Stimulated activated effector memory CD8-positive, alpha-beta T cell treated with anti-CD3 and anti-CD28 coated beads, Interleukin-12 subunit alpha, Interleukin-12 subunit beta, amount 100 ng/mL, for 72 hours (primary cell): ENCODE data around the gene NEBL.

ENCODE experiments used
- ATAC-seq: fragments of 150-1000 bp; cut with Tn5 transposase; 2 replicates; pipeline ENCODE4 v1.10.0; 2021
- DNase-seq, 2 donors: peaks; one replicate each; pipeline ENCODE4 v3.0.0; 2021 to 2022; ENCODE audit warnings: low spot score in 2 of 2
- H3K27ac Mint-ChIP-seq: one replicate; pipeline ENCODE4 v1.8.0; 2022; ENCODE audit warnings: mild to moderate bottlenecking, mixed read lengths
- H3K36me3 Mint-ChIP-seq: one replicate; pipeline ENCODE4 v1.8.0; 2022; ENCODE audit warnings: mild to moderate bottlenecking, mixed read lengths
- H3K4me1 Mint-ChIP-seq: one replicate; pipeline ENCODE4 v1.8.0; 2022; ENCODE audit warnings: mixed read lengths
- H3K4me3 Mint-ChIP-seq: one replicate; pipeline ENCODE4 v1.8.0; 2022; ENCODE audit warnings: mild to moderate bottlenecking, mixed read lengths
- H3K9me3 Mint-ChIP-seq: one replicate; pipeline ENCODE4 v1.8.0; 2022; ENCODE audit warnings: mixed read lengths

The NEBL gene

DNA sequence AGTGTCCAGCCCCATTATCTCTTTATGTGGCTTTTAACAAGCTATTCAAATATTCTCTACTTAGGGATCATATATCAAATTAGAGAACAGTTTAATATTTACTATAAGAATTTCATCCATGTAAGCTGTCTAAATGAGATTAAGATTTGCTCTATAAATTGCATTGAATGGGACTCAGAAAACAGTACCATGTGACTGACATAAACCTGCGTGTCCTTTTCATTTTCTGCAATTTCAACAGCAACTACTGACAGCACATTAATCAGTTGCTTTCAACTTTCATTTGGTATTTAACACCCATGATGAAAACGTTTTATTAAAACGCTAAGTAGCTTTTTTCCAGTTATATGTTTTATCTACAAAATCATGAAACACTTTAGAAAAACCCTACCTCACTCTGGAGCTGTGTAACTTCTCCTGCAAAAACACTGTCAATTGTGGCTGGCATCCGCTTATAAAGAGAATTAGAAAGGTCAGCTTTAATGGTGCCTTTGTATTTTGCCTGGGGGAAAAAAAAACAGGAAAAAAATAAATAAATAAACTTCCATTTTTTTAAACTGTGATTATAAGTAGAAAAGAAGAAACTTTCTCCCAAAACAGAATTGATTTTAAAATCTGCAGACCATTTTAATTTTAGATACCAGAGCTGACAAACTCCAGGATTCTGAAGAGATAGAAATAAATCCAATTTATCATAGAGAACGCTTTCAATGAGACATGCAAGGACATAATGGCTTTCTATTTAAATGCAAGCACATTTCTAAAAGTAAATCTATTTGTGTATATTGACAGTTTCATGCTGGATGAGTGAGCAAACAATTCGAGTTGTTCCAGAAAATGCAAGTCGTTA is 9.2 kb downstream of the NEBL start:
- no peak overlapping the region for H3K27ac Mint-ChIP-seq
- H3K36me3 Mint-ChIP-seq = no peaks in the 10 kb centered on the region
- H3K4me1 Mint-ChIP-seq = no peaks in the 10 kb centered on the region
- ATAC-seq (no peak), DNase-seq (no peak)
- H3K9me3 Mint-ChIP-seq = peaks cover 2% of the 10 kb centered on the region
- no peak overlapping the region for H3K4me3 Mint-ChIP-seq

DNA sequence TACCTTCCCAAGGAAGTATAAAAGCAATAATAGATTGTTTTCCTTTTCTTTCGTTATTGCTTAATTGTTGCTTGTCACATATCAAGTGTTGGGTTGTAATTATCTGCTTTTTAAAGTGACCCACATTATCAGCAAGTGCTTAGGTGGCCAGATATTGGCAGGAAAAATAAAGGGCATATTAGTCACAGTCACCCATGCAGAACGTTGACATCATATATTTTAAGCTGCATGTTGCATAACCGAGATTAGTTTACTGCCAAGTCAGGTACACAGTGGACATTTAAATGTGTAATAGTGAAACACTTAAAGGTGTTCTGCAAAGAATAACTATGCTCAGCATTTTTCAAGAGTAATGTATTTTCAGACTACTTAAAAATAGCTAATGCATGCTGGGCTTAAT is 11.4 kb downstream of the NEBL start:
- DNase-seq (no peak), ATAC-seq (no peak)
- no peaks in the 10 kb centered on the region for H3K4me1 Mint-ChIP-seq
- no peaks in the 10 kb centered on the region for H3K36me3 Mint-ChIP-seq
- H3K9me3 Mint-ChIP-seq = peaks cover 4% of the 10 kb centered on the region
- H3K27ac Mint-ChIP-seq = no peak overlapping the region
- H3K4me3 Mint-ChIP-seq = no peak overlapping the region

DNA sequence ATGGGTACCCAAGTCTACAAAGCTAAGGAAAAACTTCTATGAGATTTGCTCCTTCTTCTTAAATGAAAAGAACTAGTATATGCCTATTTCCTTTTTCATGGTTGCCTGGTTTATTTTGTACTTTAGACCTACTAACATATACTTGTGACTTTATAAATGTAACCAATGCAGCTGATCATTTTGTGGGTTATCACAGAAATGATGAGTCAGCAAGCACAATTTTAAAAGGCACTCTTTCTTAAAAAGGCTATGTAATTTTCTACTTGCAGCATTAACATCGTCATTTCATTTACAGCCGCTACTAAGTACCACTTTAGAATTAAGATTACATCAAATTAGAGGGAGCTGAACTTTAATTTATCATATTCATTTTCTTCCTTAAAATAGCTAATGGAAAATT is 13.6 kb downstream of the NEBL start:
- H3K36me3 Mint-ChIP-seq = no peaks in the 10 kb centered on the region
- no peaks in the 10 kb centered on the region for H3K4me1 Mint-ChIP-seq
- no peak overlapping the region for H3K27ac Mint-ChIP-seq
- ATAC-seq = no peak
- no peak for DNase-seq
- no peak overlapping the region for H3K4me3 Mint-ChIP-seq
- peaks cover 4% of the 10 kb centered on the region for H3K9me3 Mint-ChIP-seq

DNA sequence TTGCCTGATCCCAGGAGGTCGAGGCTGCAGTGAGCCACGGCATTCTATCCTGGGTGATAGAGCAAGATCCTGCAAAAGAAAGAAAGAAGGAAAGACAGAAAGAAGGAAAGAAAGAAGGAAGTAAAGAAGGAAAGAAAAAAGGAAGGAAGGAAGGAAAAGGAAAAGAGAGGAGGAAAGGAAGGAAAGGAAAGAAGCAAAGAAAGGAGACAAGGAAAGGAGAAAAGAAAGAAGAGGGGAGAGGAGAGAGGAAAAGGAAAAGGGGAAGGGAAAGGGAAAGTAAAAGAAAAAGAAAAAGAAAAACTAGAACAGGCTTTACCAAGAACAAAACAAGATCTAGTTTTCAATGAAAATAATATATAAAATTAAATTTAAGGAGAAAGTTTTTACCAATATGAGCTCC is 15.0 kb downstream of the NEBL start:
- Mint-ChIP-seq H3K9me3 (peaks cover 4% of the 10 kb centered on the region), H3K4me3 (no peak overlapping the region), H3K27ac (no peak overlapping the region), H3K4me1 (no peaks in the 10 kb centered on the region), H3K36me3 (no peaks in the 10 kb centered on the region)
- no peak for ATAC-seq
- no peak for DNase-seq

DNA sequence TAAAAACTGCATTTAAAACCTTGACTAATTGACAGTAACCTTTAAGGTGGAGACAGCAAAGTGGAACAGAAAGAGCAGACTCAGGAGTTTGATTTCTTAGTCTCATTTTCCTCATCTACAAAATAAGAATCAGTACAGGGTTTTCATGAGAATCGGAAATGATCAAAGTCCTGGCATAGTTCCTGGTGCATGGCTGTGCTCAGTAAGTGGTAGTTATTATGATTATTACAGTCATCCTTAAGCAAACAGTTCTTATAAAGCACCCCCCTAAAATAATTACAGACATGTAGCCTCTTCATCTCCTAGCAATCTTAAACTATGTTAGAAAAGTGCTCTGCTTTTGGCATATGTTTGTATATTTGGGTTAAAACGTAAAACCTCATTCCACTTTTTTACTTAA is 18.0 kb downstream of the NEBL start:
- Mint-ChIP-seq H3K4me1 (no peaks in the 10 kb centered on the region), H3K36me3 (no peaks in the 10 kb centered on the region), H3K9me3 (peaks cover 7% of the 10 kb centered on the region), H3K27ac (no peak overlapping the region), H3K4me3 (no peak overlapping the region)
- ATAC-seq (no peak), DNase-seq (no peak)

DNA sequence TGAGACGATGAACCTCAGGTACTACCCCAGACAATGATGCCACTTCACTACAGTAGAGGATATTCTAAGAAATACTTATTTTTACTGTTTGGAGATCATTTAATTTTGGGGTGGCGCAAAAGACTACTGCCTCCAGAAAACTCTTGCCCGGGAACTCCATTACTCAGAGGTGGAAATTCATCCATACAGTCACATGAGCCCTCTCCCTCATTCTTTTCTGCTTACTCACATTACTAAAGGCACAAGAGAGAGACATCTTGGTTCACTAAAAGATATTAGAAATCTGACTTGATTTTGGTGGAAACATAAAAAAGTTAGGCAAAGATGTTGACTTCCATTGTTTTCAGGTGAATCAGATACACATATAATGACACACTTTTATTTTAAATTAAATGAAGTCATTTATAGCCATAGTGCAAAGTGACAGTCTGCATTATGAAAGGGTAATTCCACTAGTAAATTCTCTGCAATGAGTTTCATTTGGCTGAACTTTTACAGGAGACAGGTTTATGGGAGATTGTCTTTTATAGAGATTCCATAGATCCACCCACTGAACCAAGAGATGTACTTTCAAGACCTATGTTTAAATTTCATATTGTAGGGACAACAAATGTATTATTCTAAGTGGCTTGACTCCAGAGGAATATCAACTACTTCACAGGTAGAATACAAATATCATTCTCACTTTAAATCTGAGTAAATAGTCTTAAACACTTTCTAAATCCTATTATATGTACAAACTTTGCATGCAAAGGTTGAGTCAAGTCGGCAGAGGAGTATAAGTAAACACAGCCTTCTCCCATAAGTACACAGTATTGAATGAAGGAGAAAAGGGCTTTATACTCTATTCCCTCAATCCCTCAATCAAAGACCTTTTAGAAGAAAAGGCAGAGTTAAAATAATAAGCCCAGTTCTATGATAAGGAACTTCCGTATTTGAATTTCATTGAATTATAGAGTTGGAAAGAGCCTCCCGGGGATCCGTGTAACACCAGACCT is 18.8 kb downstream of the NEBL start:
- H3K9me3 Mint-ChIP-seq = peaks cover 7% of the 10 kb centered on the region
- ATAC-seq (no peak), DNase-seq (no peak)
- H3K4me1 Mint-ChIP-seq = no peaks in the 10 kb centered on the region
- no peak overlapping the region for H3K4me3 Mint-ChIP-seq
- H3K36me3 Mint-ChIP-seq = no peaks in the 10 kb centered on the region
- H3K27ac Mint-ChIP-seq = no peak overlapping the region

DNA sequence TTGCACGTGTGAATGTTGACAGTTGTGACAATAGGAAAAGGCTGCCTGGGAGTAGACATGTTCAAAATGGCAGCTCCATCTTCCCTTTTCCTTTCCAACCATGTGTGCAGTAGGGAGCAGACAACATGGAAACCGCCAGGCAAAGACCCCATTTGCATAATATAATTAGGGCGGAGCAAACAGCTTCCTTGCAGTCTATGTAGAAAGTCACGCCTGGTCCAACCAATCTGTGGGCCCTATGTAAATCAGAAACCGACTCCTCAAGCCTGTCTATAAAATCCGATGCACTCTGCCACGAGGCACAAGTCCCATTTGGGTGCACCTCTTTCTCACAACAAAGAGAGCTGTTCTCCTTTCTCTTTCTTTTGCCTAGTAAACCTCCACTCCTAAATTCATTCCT is 19.6 kb downstream of the NEBL start:
- Mint-ChIP-seq H3K4me1 (no peaks in the 10 kb centered on the region), H3K36me3 (no peaks in the 10 kb centered on the region), H3K4me3 (no peak overlapping the region), H3K9me3 (peaks cover 12% of the 10 kb centered on the region), H3K27ac (no peak overlapping the region)
- ATAC-seq = no peak
- no peak for DNase-seq

DNA sequence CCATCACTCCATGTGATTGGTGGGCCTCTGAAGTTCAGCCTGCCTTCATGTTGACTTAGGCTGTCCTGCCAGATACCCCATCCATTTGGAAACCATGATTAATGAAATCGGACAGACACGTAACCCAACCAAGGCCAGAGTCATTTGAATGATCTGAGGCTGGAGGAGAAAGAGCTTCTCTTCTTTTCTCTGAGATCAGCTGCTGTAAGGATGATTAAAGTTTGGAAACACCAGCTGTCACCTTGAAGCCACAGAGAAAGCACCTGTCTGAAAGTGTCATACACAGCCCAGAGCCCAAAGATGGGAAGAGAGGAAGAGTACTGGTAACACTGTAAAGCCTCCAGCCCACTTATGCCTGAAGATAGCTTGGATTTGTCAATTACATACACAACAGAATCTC is 22.9 kb downstream of the NEBL start:
- no peaks in the 10 kb centered on the region for H3K36me3 Mint-ChIP-seq
- ATAC-seq = no peak

DNA sequence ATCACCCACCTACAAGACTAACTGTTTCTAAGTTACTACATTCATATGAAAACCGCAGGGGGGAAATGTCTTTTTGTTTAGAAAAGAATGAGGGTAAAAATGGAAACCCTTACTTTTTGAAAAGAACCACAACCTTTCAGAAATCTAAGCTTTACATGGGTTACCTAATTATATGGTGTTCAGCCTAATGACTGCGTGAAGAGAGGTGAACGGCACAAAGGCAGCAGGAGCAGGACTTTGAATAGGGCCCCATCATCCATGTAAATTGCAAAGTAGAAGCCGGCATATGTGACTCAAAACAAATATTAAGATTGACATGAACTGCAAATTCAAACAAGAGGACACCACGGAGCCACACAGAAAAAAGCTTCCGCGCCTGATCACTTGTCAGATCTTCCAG is 25.1 kb downstream of the NEBL start:
- ATAC-seq (no peak), DNase-seq (no peak)
- no peak overlapping the region for H3K27ac Mint-ChIP-seq
- H3K4me1 Mint-ChIP-seq = no peaks in the 10 kb centered on the region
- no peak overlapping the region for H3K4me3 Mint-ChIP-seq
- H3K9me3 Mint-ChIP-seq = peaks cover 8% of the 10 kb centered on the region
- no peaks in the 10 kb centered on the region for H3K36me3 Mint-ChIP-seq

More for the DNA sequence above, 22.9 kb downstream of the NEBL start:
- Mint-ChIP-seq H3K9me3 (peaks cover 8% of the 10 kb centered on the region), H3K4me1 (no peaks in the 10 kb centered on the region), H3K27ac (no peak overlapping the region), H3K4me3 (no peak overlapping the region)
- DNase-seq = no peak

DNA sequence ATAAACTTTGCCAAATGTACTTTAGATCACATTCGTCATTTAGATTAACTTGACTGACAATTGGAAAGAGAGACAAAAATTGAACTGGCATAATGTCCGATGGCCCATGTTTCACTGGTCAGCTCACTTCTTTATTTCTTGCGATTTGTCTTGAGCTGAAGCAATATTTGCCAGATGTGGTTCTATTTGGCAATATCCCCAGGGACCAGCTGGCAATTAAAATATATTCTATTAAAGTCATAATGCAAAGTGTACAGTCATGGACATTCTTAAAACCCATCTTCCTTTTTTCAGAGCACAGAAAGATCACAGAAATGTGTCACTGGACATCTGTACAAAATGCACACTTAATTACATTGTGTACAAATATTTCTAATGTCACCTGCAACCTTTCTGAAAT is 26.3 kb downstream of the NEBL start:
- peaks cover 8% of the 10 kb centered on the region for H3K9me3 Mint-ChIP-seq
- ATAC-seq (no peak), DNase-seq (no peak)
- no peak overlapping the region for H3K4me3 Mint-ChIP-seq
- no peak overlapping the region for H3K27ac Mint-ChIP-seq
- no peaks in the 10 kb centered on the region for H3K36me3 Mint-ChIP-seq
- H3K4me1 Mint-ChIP-seq = no peaks in the 10 kb centered on the region

DNA sequence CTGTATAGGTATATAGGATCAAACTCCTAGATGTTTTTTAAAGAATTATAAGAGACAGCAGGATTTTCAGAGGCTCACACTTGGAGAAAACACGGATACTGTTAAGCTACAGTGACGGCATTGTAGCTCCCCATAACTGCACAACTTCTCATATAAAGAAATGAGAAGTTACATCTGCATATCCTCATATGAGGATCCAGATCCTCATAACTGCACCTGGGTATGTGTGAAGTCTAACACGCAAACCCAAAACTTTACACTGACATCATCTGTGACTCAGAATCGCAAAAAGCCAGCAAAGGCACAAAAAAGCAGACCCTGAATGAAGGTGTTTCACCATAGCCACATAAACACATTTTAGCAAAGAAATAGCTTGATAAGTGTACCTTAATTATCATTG is 34.1 kb downstream of the NEBL start:
- DNase-seq (no peak), ATAC-seq (no peak)
- Mint-ChIP-seq H3K9me3 (no peaks in the 10 kb centered on the region), H3K4me1 (no peaks in the 10 kb centered on the region), H3K27ac (no peak overlapping the region), H3K4me3 (no peak overlapping the region), H3K36me3 (no peaks in the 10 kb centered on the region)

DNA sequence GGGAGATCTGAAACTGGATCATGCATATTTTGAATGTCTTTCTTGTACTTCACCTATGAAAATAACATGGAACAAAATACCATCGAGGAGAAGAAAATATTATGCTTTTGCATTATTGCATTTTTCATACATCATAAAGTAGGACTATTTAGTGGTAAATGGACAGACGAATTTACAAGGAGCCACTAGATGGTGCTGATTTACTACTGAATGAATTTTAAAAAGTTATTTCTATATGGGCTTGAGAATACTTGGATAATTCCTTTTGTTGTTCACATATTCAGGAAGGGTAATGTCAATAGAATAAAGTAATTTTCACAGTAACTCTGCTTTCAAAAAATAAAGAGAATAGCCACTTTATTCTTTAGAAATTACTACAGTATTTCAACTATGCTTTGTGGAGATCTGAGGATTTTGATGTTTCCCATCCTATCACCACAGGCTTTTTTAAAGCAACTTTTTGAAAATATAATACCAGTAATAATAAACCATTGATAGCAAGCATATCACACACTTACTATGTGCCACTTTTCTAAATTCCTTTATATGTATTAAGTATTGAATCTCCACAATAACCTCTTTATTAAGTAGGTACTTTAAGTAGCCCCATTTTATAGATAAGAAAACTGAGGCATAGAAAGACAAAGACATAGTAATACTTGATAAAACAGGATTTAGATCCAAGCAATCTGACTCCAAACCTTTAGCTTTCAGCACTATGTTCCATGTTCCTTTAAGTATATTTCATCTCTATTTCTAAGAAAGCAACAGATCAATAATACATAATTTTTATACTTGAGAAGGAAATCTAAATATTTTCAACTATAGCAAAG is 38.6 kb downstream of the NEBL start:
- DNase-seq (no peak), ATAC-seq (no peak)
- Mint-ChIP-seq H3K27ac (no peak overlapping the region), H3K9me3 (peaks cover under 1% of the 10 kb centered on the region), H3K36me3 (no peaks in the 10 kb centered on the region), H3K4me1 (no peaks in the 10 kb centered on the region), H3K4me3 (no peak overlapping the region)

DNA sequence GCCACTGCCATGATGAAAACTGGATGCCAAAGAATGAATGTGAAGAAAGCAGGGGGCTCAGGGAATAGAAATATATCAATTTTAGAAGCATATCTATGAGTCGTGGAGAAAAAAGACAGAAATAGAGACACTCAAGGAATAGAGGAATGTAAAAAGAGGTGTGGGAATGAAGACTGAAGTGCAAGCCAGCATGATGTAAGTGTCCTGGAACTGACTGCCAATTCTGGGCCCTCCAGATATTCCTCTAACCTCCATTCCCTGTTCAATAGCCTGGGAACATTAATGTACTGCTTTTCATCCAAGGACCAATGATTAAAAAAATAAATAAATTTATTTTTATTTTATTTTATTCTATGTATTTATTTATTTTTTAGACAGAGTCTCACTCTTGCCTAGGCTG is 40.6 kb downstream of the NEBL start:
- no peak overlapping the region for H3K27ac Mint-ChIP-seq
- ATAC-seq (no peak), DNase-seq (no peak)
- no peaks in the 10 kb centered on the region for H3K4me1 Mint-ChIP-seq
- no peak overlapping the region for H3K4me3 Mint-ChIP-seq
- H3K9me3 Mint-ChIP-seq = peaks cover 8% of the 10 kb centered on the region
- H3K36me3 Mint-ChIP-seq = no peaks in the 10 kb centered on the region

DNA sequence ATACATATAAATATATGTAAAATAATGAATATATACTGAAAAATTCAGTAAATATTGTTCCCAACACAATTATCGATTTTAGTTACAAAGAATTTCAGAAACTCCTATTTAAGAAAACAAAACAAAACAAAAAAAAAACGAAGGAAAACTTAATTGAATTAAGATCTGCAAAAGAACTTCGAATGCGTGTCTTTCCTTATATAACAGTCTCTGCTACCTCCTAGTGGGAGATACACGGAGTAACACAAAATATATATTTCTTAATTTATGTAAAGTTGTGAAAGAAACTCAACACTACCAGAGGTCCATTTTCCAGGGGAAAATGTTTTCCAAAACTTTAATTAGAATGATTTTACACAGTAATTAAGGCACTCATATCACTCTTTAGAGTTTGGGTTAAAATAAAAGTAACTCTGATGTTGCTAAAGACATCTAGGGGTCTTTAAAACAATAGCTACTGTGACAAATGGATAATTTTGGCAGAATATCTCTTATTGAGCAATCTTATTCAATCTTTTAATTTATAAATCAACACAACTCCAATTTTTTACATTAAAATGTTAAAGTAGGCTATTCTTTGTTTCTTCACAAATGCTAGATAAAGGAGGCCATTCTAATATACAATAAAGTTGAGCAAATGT is 41.6 kb downstream of the NEBL start:
- H3K4me3 Mint-ChIP-seq = no peak overlapping the region
- ATAC-seq (no peak), DNase-seq (no peak)
- H3K4me1 Mint-ChIP-seq = no peaks in the 10 kb centered on the region
- peaks cover 8% of the 10 kb centered on the region for H3K9me3 Mint-ChIP-seq
- no peaks in the 10 kb centered on the region for H3K36me3 Mint-ChIP-seq
- no peak overlapping the region for H3K27ac Mint-ChIP-seq

DNA sequence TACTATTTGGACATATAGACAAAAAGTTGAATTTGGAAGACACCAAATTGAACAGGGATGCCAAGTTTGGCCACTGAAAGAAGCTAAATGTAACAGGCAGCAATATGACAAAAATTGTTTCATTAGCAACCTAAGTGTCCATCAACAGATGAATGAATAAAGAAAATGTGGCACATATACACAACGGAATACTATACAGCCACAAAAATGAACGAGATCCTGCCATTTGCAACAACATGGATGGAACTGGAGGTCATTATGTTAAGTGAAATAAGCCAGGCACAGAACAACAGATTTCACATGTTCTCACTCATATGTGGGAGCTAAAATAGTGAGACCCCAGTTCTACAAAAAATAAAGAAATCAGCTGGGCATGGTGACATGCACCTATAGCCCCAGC is 43.8 kb downstream of the NEBL start:
- H3K27ac Mint-ChIP-seq = no peak overlapping the region
- H3K9me3 Mint-ChIP-seq = peaks cover 8% of the 10 kb centered on the region
- H3K36me3 Mint-ChIP-seq = no peaks in the 10 kb centered on the region
- DNase-seq (no peak), ATAC-seq (no peak)
- H3K4me3 Mint-ChIP-seq = no peak overlapping the region
- H3K4me1 Mint-ChIP-seq = no peaks in the 10 kb centered on the region
